Astrocyte (in vitro differentiated cells and primary cell): ENCODE measurements around the gene SAMD9.

Experiments used
- EZH2 ChIP-seq: IDR thresholded peaks from 2 replicates; pipeline ENCODE4 v1.6.1; 2012; ENCODE audit warnings: mild to moderate bottlenecking, low read length, inconsistent platforms; ENCODE audit not compliant: insufficient read depth
- TF ChIP-seq, protein P1 (sequence below): IDR thresholded peaks from 2 replicates; pipeline ENCODE4 v1.5.1; 2011; ENCODE audit warnings: low read depth, mild to moderate bottlenecking, inconsistent platforms, low read length, moderate library complexity; ENCODE audit not compliant: insufficient read depth

DNA sequence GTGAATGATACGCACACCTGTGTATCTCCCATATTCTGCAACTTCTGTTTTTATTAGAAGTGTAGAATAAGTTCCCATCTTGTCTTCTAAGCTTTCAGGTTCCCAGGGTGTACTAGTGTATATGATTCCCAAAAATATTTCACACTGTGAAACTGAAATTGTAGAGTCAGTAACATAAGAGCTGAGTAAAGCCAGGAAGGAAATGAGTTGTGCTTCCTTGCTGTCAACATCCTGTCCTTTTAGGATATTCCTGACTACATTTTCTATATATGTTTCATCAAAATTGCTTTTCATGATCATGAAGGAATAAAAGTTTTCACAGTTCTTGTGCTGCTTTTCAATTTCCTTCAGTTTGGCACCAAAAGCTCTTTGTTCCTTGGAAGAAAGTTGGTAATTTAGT lies 15.2 kb upstream of the SAMD9 start:
- TF ChIP-seq EZH2, result no peak
- TF ChIP-seq, protein P1, sequence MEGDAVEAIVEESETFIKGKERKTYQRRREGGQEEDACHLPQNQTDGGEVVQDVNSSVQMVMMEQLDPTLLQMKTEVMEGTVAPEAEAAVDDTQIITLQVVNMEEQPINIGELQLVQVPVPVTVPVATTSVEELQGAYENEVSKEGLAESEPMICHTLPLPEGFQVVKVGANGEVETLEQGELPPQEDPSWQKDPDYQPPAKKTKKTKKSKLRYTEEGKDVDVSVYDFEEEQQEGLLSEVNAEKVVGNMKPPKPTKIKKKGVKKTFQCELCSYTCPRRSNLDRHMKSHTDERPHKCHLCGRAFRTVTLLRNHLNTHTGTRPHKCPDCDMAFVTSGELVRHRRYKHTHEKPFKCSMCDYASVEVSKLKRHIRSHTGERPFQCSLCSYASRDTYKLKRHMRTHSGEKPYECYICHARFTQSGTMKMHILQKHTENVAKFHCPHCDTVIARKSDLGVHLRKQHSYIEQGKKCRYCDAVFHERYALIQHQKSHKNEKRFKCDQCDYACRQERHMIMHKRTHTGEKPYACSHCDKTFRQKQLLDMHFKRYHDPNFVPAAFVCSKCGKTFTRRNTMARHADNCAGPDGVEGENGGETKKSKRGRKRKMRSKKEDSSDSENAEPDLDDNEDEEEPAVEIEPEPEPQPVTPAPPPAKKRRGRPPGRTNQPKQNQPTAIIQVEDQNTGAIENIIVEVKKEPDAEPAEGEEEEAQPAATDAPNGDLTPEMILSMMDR, result no peak
